Airway epithelial cell (primary cell): ENCODE results near the gene PARN. TPM values are rescaled to one million over a fixed set of nuclear protein-coding genes. Genes with fewer than 3 reads are reported as not detected.

Source experiments
- total RNA-seq: library from RNA; depleted of rRNA; stranded (reverse); fragments of >200 nt; gene quantifications from 2 replicates; pipeline ENCODE4 v1.2.3, GENCODE V29; 2015

The PARN gene
- 21.7 and 39.2 TPM in 2 replicates for total RNA-seq

GRCh38 chr16:14629919-14630619, at the start of gene PARN:
TSS of gene PARN (minus strand) at chr16:14630260. CDS start at chr16:14630125, 135 bp downstream.

GRCh38 chr16:14632693-14633569, 2.9 kb upstream of the PARN start, which contains the start of gene BFAR:
TSS of gene BFAR (plus strand) at chr16:14632951. CDS start at chr16:14644347, 11,396 bp downstream.

Other genes with a start within 250 kb of the PARN start
- gene BFAR, start 2.7 kb upstream of the PARN start, total RNA-seq: 52.9 and 60.6 TPM in 2 replicates
- not detected in 2 replicates for gene PLA2G10, start 64.0 kb upstream of the PARN start, total RNA-seq
- gene NPIPA3, start 73.2 kb upstream of the PARN start, total RNA-seq: not detected in 2 replicates
- not detected in 2 replicates for gene NPIPA2, start 112.3 kb upstream of the PARN start, total RNA-seq
- gene NOMO1, start 203.5 kb upstream of the PARN start, total RNA-seq: 80.8 and 106 TPM in 2 replicates